Measurements from ENCODE around the gene ASAP3.

- TF ChIP-seq CTCF (IDR thresholded peaks at IDR 0.05 in 8 of 11, conservative IDR thresholded peaks at IDR 0.05 in 3 of 11) (peak in 4 of 11 experiments; percentile 6 to 34 (median 26)), POLR2A (IDR thresholded peaks at IDR 0.05) (no peak)
Measured at GRCh38 chr1:23483321-23484252, at the start of gene ASAP3.
